HG03521 (cell line): ENCODE results near the gene SH3PXD2B.
A peak's percentile ranks its signal among the peaks of the same experiment; 100 is the strongest.
"Not testable (repeated sequence)": the region's sequence is repeated elsewhere in the genome, so short reads cannot be mapped to it uniquely, and the experiment has no call there.

Experiments used
- ATAC-seq: cut with Tn5 transposase; IDR thresholded peaks from one replicate; pipeline ENCODE4 v1.9.1; 2021; ENCODE audit warnings: mild to moderate bottlenecking, moderate library complexity; ENCODE audit not compliant: unreplicated experiment

SH3PXD2B gene

GRCh38 chr5:172311605-172312004, 142.7 kb downstream of the SH3PXD2B start:
- ATAC-seq, result no peak

DNA sequence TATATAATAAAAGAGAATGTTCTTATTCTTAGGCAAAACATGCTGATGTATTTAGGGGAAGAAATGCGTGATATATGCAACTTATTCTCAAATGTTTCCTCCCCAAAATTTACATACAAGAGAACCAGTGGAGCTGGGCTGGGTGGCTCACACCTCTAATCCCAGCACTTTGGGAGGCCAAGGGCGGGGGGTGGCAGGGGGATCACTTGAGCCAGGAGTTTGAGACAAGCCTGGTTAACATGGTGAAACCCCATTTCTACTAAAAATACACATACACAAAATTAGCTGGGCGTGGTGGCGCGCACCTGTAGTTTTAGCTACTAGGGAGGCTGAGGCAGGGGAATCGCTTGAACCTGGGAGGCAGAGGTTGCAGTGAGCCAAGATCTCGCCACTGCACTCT, 143.3 kb downstream of the SH3PXD2B start:
- ATAC-seq, result no peak

DNA sequence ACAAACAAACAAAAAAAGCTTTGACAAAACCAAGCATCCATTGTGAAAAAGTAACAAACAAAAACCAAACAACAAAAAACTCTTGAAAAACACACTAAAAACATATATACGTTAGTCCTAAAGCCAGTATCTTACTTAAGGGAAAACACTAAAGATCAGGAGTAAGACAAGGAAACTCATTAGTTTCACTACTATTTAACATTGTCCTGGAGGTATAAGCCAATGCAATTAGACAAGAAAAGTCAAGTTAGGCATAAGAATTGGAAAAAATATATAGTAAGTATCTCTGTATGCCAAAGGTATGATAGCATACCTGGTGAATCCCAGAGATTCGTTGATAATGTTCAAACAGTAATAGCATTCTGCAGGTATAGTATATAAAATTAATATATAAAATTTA, 148.9 kb downstream of the SH3PXD2B start:
- no peak for ATAC-seq

DNA sequence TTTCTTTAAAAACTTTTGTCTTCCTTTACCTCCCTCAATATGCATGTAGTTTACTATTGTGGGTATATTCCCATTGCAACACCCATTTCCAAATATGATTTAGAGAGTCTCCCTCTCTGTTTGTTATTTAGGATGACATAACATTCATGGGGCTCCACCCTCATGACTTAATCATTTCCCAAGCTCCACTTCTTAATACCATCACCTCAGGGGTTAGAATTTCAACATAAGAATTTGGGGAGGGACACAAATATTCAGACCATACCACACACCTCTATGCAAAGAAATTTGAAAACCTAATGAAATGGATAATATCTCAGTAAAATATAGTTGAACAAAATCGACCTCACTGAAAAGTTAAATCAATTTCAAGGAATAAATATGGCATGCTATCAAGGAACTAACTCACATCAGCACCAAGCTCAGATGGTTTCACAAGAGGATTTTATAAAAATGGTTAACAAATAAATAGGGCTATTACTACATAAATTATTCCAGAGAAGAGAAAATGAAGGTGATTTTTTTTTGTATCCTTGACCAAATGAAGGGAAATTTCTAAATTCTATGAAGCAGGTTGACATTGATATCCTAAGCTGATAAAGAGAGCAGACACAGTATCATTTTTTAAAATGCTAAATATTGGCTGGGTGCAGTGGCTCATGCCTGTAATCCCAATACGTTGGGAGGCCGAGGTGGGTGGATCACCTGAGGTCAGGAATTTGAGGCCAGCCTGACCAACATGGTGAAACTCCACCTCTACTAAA, 150.6 kb downstream of the SH3PXD2B start:
- ATAC-seq, result no peak

GRCh38 chr5:172303162-172303561, 151.2 kb downstream of the SH3PXD2B start:
- ATAC-seq, result no peak

DNA sequence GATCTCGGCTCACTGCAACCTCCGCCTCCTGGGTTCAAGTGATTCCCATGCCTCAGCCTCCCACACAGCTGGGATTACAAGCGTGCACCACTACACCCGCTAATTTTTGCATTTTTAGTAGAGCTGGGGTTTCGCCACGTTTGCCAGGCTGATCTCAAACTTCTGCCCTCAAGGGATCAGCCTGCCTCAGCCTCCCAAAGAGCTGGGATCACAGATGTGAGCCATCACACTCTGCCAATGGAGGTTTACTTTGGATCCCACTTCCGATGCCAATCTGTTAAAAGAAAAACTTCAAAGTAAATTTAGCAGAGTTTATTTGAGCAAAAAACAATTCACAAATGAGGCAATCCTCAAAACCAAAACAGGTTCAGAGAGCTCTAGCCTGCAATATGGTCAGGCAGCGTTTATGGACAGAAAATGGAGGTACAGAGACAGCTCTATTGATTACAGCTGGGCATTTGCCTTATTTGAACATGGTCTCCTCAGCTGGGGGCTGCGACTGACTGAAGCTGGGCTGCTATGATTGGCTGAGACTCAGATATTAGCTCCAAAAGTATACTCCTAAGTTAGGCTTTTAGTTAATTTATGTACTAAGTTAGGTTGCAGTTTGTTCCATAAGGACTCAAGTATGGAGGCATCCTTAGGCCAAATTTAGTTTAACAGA, 152.1 kb downstream of the SH3PXD2B start:
- ATAC-seq, result no peak

GRCh38 chr5:172299916-172300439, 154.3 kb downstream of the SH3PXD2B start:
- ATAC-seq, result no peak

- ATAC-seq, result no peak
Measured at GRCh38 chr5:172294831-172295230, 159.5 kb downstream of the SH3PXD2B start.

DNA sequence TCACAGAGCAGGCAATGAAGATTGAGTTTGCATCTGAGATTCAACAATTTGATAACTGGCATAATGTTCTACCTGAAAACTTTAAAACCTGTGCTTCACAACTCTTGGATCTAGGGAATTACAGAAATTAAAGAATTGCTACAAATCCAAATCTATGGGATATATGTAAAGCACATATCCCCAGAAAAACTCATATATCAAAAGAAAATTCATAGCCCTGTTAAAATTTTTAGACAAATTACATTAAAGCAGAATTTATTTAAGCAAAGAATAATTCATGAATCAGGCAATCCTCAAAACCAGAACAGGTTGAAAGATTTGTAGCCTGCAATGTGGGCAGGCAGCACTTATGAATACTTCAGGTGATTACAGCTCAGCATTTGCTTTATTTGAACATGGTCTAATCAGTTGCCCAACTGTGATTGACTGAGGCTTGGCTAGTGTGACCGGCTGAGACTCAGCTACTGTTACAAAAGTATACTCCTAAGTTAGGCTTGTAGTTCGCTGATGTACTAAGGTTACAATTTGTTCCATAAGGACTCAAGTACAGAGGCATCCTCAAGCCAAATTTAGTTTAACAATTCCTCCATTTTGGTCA, 160.5 kb downstream of the SH3PXD2B start:
- ATAC-seq, result no peak

- peak; percentile 80 for ATAC-seq
Measured at GRCh38 chr5:172293054-172293744, 161.1 kb downstream of the SH3PXD2B start.

GRCh38 chr5:172291837-172292236, 162.5 kb downstream of the SH3PXD2B start:
- not testable (repeated sequence) for ATAC-seq

- no peak for ATAC-seq
Measured at GRCh38 chr5:172288465-172288864, 165.9 kb downstream of the SH3PXD2B start.

DNA sequence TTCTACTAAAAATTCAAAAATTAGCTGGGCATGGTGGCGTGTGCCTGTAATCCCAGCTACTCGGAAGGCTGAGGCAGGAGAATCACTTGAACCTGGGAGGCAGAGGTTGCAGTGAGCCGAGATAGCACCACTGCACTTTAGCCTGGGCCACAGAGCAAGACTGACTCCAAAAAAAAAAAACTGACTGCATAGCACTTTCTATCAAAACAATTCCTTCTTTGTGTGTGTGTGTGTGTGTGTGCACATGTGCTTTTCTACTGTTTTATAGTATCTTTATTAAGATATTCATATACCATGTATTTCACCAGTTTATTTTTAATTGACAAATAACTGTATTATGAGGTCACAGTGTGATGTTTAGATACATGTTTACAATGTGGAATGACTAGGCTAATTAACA, 167.2 kb downstream of the SH3PXD2B start:
- ATAC-seq, result not testable (repeated sequence)

DNA sequence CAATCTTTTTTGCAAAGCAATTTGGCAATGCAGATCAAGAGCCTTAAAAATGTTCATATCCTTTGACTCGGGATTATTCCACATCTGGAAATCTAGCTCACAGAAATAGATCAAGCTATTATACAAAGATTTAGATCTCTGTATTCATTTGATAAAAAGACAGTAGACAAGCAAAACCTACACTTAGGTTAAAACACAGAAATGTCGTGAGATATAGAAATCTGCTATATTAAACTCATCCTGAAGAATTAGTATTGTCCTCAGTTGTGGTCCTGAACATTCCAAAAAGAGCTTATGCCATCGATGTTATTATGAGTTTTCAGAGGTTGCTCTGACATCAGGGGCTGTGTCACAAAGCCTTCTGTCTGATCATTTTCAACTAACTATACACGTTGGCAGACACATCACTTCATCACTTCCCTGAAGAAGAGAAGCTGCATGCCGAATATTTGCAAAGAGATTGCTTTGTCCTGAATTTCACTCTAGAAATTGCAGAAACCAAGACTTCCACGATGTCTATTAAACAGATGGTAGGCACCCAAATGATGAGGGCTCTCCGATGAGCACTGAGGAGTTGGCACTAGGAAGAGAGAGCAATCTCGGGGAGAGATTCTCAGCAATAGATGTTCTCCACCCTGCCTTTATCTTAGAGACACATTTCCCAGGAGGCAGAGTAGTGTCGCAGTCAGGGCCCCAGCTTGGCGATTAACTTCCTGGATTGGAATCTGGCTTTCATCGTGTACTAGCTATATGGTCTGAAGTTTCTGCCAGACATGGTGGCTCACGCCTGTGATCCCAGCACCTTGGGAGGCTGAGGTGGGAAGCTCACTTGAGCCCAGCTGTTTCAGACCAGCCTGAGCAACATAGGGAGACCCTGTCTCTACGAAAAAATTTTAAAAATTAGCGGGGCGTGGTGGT, 168.8 kb downstream of the SH3PXD2B start:
- ATAC-seq, result no peak

GRCh38 chr5:172284611-172284980, 169.7 kb downstream of the SH3PXD2B start:
- no peak for ATAC-seq

DNA sequence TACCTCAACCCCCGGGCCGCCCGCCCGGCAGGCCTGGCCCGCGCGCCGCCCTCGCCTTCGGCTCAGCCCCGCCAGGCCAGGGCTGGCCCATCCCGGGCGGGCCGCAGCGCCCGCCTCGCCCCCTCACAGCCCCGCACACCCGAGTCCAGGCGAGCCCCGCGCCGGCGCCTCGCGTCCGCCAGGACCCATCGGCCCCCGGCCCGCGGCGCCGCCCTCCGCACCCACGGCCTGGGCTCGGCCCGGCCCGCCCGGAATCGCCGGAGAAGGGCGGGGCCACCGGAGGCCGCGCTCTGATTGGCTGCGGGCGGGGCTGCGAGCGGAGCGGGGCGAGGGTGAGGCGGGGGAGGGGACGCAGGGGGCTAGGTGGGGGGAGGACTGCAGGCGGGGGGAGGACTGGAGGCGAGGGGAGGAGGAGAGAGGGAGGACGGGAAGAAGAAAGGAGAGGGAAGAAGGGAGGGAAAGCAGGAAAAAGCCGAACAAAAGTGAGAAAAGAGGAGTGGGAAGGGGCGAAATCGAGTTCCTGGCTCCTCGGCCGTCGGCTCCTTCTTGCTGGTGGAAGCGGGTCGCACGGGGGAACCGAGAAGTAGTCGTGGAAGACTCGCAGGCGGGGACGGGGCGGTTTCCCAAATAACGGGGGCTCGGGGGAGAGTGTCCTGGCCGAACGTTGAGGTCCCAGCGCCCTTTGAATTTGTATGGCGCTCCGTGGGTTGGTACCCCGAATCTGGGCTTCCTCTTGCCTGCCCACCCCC, 170.3 kb downstream of the SH3PXD2B start:
- ATAC-seq, result peak; percentile 83

GRCh38 chr5:172283020-172283861, 171.1 kb downstream of the SH3PXD2B start, which contains the start of gene UBTD2:
Gene UBTD2, minus strand, starts transcription at chr5:172283764. Its CDS starts 99 bp downstream, at chr5:172283665.
- peak; percentile 91 for ATAC-seq

- ATAC-seq, result no peak
Measured at GRCh38 chr5:172282272-172283019, 171.9 kb downstream of the SH3PXD2B start.
